Body of pancreas (tissue), 4 donors: ENCODE data around the gene EAF1.

Experiments
- POLR2A ChIP-seq, 3 donors: fragments of 450-650 bp; IDR thresholded peaks; one replicate each; pipeline ENCODE4 v1.6.1; 2016; ENCODE audit warnings: antibody characterized with exemption in 3 of 3, mild to moderate bottlenecking in 2 of 3
- TF ChIP-seq, protein P1 (sequence below), 7 experiments: fragments of 450-650 bp in 4 of 7; fragments of 200-600 bp in 3 of 7; sonication (generic) in 3 of 7; IDR thresholded peaks; one replicate each; pipeline ENCODE4 v1.5.1; 2016 to 2019; ENCODE audit warnings: antibody characterized with exemption in 7 of 7

DNA sequence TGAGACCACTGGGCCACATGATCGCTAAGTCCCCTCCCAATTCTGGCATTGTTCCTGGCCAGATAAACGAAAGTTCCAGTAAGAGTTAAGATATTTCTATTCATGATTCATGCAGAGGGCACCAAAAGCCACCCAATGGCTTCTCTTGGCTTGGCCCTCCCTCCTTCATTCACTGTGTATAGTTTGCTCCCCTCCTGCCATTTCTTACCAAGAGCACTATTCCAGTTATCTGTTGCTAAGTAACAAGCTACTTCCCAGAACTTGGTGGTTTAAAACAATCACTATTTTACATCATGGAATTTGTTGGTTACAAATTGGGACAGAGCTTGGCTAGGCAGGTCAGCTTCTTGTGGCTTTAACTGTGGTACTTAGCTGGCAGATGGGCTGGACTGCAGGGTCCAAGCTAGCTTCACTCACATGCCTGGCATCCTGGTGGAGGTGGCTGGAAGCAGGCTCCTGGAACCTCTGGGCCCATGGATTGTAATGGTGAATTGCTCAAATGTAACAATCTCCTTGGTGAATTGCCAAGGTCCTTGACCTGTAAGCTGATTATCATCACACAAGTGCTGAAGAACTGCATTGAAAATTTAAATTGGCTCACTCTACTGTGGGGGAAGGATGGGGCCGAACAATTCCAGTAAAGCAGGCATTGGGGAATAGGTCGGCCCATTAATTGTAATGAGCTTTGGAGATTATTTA is 16.6 kb downstream of the EAF1 start:
- TF ChIP-seq, protein P1, sequence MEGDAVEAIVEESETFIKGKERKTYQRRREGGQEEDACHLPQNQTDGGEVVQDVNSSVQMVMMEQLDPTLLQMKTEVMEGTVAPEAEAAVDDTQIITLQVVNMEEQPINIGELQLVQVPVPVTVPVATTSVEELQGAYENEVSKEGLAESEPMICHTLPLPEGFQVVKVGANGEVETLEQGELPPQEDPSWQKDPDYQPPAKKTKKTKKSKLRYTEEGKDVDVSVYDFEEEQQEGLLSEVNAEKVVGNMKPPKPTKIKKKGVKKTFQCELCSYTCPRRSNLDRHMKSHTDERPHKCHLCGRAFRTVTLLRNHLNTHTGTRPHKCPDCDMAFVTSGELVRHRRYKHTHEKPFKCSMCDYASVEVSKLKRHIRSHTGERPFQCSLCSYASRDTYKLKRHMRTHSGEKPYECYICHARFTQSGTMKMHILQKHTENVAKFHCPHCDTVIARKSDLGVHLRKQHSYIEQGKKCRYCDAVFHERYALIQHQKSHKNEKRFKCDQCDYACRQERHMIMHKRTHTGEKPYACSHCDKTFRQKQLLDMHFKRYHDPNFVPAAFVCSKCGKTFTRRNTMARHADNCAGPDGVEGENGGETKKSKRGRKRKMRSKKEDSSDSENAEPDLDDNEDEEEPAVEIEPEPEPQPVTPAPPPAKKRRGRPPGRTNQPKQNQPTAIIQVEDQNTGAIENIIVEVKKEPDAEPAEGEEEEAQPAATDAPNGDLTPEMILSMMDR (IDR thresholded peaks at IDR 0.05) = no peak
- no peak for TF ChIP-seq POLR2A (IDR thresholded peaks at IDR 0.05)
